GM18870 (cell line): Measurements from ENCODE around the gene XPO5.
"Not testable (repeated sequence)": the region's sequence is repeated elsewhere in the genome, so short reads cannot be mapped to it uniquely, and the experiment has no call there.

Source experiments
- ATAC-seq: cut with Tn5 transposase; IDR thresholded peaks from one replicate; pipeline ENCODE4 v1.9.1; 2021; ENCODE audit warnings: moderate library complexity; ENCODE audit not compliant: unreplicated experiment

Gene XPO5

GRCh38 chr6:43584892-43585570, 9.2 kb upstream of the XPO5 start:
- ATAC-seq = no peak

GRCh38 chr6:43582911-43583310, 7.1 kb upstream of the XPO5 start:
- ATAC-seq = no peak

- ATAC-seq = no peak
These were observed 3.3 kb upstream of the XPO5 start for GRCh38 chr6:43579171-43579570.

GRCh38 chr6:43578748-43579147, 2.9 kb upstream of the XPO5 start:
- no peak for ATAC-seq

GRCh38 chr6:43575105-43575771, 600 bp downstream of the XPO5 start:
- ATAC-seq = peak; percentile 10

GRCh38 chr6:43572015-43572414, 3.8 kb downstream of the XPO5 start:
- ATAC-seq = no peak

- ATAC-seq = no peak
These were observed 4.9 kb downstream of the XPO5 start for GRCh38 chr6:43570876-43571441.

- no peak for ATAC-seq
These were observed 16.5 kb downstream of the XPO5 start for GRCh38 chr6:43559328-43559727.

- not testable (repeated sequence) for ATAC-seq
These were observed 18.2 kb downstream of the XPO5 start for GRCh38 chr6:43557620-43558019.

GRCh38 chr6:43547222-43547621, 28.6 kb downstream of the XPO5 start:
- no peak for ATAC-seq

GRCh38 chr6:43544461-43544860, 31.4 kb downstream of the XPO5 start:
- ATAC-seq = no peak

GRCh38 chr6:43541774-43542471, 33.9 kb downstream of the XPO5 start:
- no peak for ATAC-seq

GRCh38 chr6:43540507-43540906, 35.3 kb downstream of the XPO5 start:
- no peak for ATAC-seq

GRCh38 chr6:43539409-43539808, 36.4 kb downstream of the XPO5 start:
- not testable (repeated sequence) for ATAC-seq

- not testable (repeated sequence) for ATAC-seq
These were observed 36.9 kb downstream of the XPO5 start for GRCh38 chr6:43538986-43539385.

- ATAC-seq = no peak
These were observed 43.6 kb downstream of the XPO5 start for GRCh38 chr6:43532201-43532600.

GRCh38 chr6:43524483-43524961, 51.3 kb downstream of the XPO5 start:
- ATAC-seq = no peak

GRCh38 chr6:43523284-43523683, 52.6 kb downstream of the XPO5 start:
- no peak for ATAC-seq

- ATAC-seq = no peak
These were observed 53.1 kb downstream of the XPO5 start for GRCh38 chr6:43522547-43523261.

- ATAC-seq = no peak
These were observed 54.0 kb downstream of the XPO5 start for GRCh38 chr6:43521836-43522235.

- ATAC-seq = no peak
These were observed 55.7 kb downstream of the XPO5 start for GRCh38 chr6:43520097-43520496.
